Measurements from ENCODE around the gene METTL18. TPM values are rescaled to one million over a fixed set of nuclear protein-coding genes. Genes with fewer than 3 reads are reported as not detected.

Gene METTL18
- total RNA-seq, 4 donors from 2014 or later = 2.8 to 10.1 (median 4.7) TPM

- 86 to 88% methylated on average over 7 of the region's 7 CpGs for WGBS, 2 donors
- TF ChIP-seq POLR2A (IDR thresholded peaks at IDR 0.05) (no peak), CTCF (IDR thresholded peaks at IDR 0.05) (no peak)
- no peak overlapping the region for H3K4me3 ChIP-seq (ENCODE audit: low read depth, poor library complexity, severe bottlenecking)
- no peak for DNase-seq (ENCODE audit: low spot score in 2 of 2)
- intact Hi-C loops (cut with DNase I; ENCODE audit: low total_unique reads) = no loop called here
Observed at GRCh38 chr1:169765580-169766331, 29.0 kb downstream of the METTL18 start.

GRCh38 chr1:169764919-169765318 is 29.8 kb downstream of the METTL18 start:
- intact Hi-C loops (cut with DNase I; ENCODE audit: low total_unique reads) = no loop called here
- no peak for TF ChIP-seq CTCF (IDR thresholded peaks at IDR 0.05)
- TF ChIP-seq POLR2A (IDR thresholded peaks at IDR 0.05) = no peak
- H3K4me3 ChIP-seq (ENCODE audit: low read depth, poor library complexity, severe bottlenecking) = no peak overlapping the region
- WGBS, 2 donors = 68 to 74% methylated on average over 1 of the region's 1 CpG
- DNase-seq (ENCODE audit: low spot score in 2 of 2) = no peak

GRCh38 chr1:169762699-169763098 is 32.0 kb downstream of the METTL18 start:
- no peak overlapping the region for H3K4me3 ChIP-seq (ENCODE audit: low read depth, poor library complexity, severe bottlenecking)
- WGBS, 2 donors = 88 to 94% methylated on average over 1 of the region's 1 CpG
- intact Hi-C loops (cut with DNase I; ENCODE audit: low total_unique reads) = no loop called here
- no peak for TF ChIP-seq CTCF (IDR thresholded peaks at IDR 0.05)
- no peak for TF ChIP-seq POLR2A (IDR thresholded peaks at IDR 0.05)
- no peak for DNase-seq (ENCODE audit: low spot score in 2 of 2)

- H3K4me3 ChIP-seq (ENCODE audit: low read depth, poor library complexity, severe bottlenecking) = no peak overlapping the region
- no peak for DNase-seq (ENCODE audit: low spot score in 2 of 2)
- 82 to 85% methylated on average over 3 of the region's 3 CpGs for WGBS, 2 donors
- intact Hi-C loops (cut with DNase I; ENCODE audit: low total_unique reads) = no loop called here
- TF ChIP-seq CTCF (IDR thresholded peaks at IDR 0.05) = no peak
- no peak for TF ChIP-seq POLR2A (IDR thresholded peaks at IDR 0.05)
Observed at GRCh38 chr1:169759038-169759437, 35.7 kb downstream of the METTL18 start.

GRCh38 chr1:169753549-169753948 is 41.2 kb downstream of the METTL18 start:
- DNase-seq (ENCODE audit: low spot score in 2 of 2) = no peak
- no peak overlapping the region for H3K4me3 ChIP-seq (ENCODE audit: low read depth, poor library complexity, severe bottlenecking)
- WGBS, 2 donors = 69% methylated on average over 4 of the region's 4 CpGs
- no peak for TF ChIP-seq POLR2A (IDR thresholded peaks at IDR 0.05)
- no peak for TF ChIP-seq CTCF (IDR thresholded peaks at IDR 0.05)
- intact Hi-C loops (cut with DNase I; ENCODE audit: low total_unique reads) = no loop called here

- intact Hi-C loops (cut with DNase I; ENCODE audit: low total_unique reads) = no loop called here
- no peak for DNase-seq (ENCODE audit: low spot score in 2 of 2)
- WGBS, 2 donors = 80 to 100% methylated on average over 1 of the region's 1 CpG
- TF ChIP-seq POLR2A (IDR thresholded peaks at IDR 0.05) = no peak
- no peak for TF ChIP-seq CTCF (IDR thresholded peaks at IDR 0.05)
- H3K4me3 ChIP-seq (ENCODE audit: low read depth, poor library complexity, severe bottlenecking) = no peak overlapping the region
Observed at GRCh38 chr1:169750041-169750440, 44.7 kb downstream of the METTL18 start.
